Measurements from ENCODE around the gene CDH5.

DNA sequence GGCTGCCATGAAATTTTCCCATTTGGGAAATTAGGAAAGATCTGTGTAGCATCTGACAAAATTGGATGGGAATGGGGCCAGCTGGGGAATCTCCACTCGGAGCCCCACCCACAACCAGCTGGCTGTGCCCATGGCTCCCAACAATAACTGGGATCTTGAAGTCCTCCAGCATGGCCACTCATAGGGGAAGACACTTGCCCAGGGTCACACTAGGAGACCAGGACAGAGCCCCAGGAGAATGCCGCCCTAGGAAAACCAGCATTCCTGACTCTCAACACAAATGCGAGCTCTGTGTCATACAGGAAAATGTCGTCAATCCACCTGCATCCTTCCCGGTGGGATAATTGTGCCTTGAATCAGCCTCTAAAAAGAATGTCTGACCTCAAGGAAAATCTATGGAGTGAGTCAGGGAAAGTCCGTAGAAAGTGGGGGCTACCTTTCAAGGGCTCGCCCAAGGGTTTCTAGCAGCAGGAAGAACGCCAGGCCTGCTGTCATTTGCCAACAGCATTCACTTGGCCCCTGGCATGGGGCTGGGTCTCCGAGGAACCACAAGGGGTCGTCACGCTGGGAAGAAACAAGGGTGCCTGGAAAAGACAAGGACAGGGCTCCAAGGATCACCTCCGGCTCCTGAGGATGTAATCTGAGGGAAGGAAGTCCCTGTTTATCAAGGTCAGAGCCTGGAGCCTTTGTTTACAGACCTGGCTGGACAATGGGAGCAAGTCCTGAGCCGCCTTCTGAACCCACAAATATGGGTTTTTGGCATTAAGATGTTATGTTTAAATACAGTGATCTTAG lies 15.9 kb downstream of the CDH5 start:
- TF ChIP-seq POLR2A (IDR thresholded peaks at IDR 0.05; ENCODE audit: low read depth, low read length) = peak; percentile 16; the same call in 1 of the 2 replicates
- TF ChIP-seq NFE2L2 (IDR thresholded peaks at IDR 0.05; ENCODE audit: low read depth, low read length) = no peak
- no peak for TF ChIP-seq CTCF (conservative IDR thresholded peaks at IDR 0.05; ENCODE audit: low read depth, low read length)
- TF ChIP-seq USF2 (IDR thresholded peaks at IDR 0.05; ENCODE audit: low read depth, low read length) = no peak
- TF ChIP-seq BHLHE40 (IDR thresholded peaks at IDR 0.05; ENCODE audit: low read depth, low read length) = no peak
- no peak for TF ChIP-seq RFX5 (IDR thresholded peaks at IDR 0.05; ENCODE audit: low read depth, low read length)
- no peak for TF ChIP-seq SMC3 (IDR thresholded peaks at IDR 0.05; ENCODE audit: low read depth, low read length)
- TF ChIP-seq CEBPB (IDR thresholded peaks at IDR 0.05; ENCODE audit: low read depth, low read length) = no peak
- no peak for TF ChIP-seq RAD21 (IDR thresholded peaks at IDR 0.05; ENCODE audit: low read length)
- no peak for TF ChIP-seq RCOR1 (IDR thresholded peaks at IDR 0.05; ENCODE audit: insufficient replicate concordance, low read length)
- TF ChIP-seq, protein P1, sequence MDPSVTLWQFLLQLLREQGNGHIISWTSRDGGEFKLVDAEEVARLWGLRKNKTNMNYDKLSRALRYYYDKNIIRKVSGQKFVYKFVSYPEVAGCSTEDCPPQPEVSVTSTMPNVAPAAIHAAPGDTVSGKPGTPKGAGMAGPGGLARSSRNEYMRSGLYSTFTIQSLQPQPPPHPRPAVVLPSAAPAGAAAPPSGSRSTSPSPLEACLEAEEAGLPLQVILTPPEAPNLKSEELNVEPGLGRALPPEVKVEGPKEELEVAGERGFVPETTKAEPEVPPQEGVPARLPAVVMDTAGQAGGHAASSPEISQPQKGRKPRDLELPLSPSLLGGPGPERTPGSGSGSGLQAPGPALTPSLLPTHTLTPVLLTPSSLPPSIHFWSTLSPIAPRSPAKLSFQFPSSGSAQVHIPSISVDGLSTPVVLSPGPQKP (IDR thresholded peaks at IDR 0.05; ENCODE audit: borderline replicate concordance, low read depth, low read length) = no peak
- no peak for TF ChIP-seq MAZ (IDR thresholded peaks at IDR 0.05; ENCODE audit: borderline replicate concordance, low read depth, low read length)

All from IMR-90 (cell line).